HepG2 (cell line): ENCODE results near the gene P2RX1. TPM values are rescaled to one million over a fixed set of nuclear protein-coding genes. Genes with fewer than 3 reads are reported as not detected.
A peak's percentile ranks its signal among the peaks of the same experiment; 100 is the strongest.

Experiments used
- ATAC-seq: fragments of 200-7000 bp; cut with Tn5 transposase; 3 replicates; pipeline ENCODE4 v1.9.1; 2020; ENCODE audit warnings: mild to moderate bottlenecking, moderate library complexity
- BruUV-seq: library from RNA; stranded (reverse); fragments of 400-500 nt; replicated peaks from 2 replicates; lab custom pipeline; 2021; lab: Mats Ljungman, UMichigan
- CTCF ChIA-PET: fragments of 300-600 bp; formaldehyde crosslinking; extraction: SDS; loops from one replicate; lab custom pipeline; 2021; ENCODE audit warnings: low total read pairs, inconsistent platforms, low intra/inter-chr PET ratio; lab: Yijun Ruan, JAX
- POLR2A ChIA-PET: fragments of 350-600 bp; sonication (Branson Sonifier 250); formaldehyde crosslinking; loops from one replicate; lab custom pipeline; 2020; ENCODE audit warnings: antibody characterized with exemption, inconsistent platforms; lab: Yijun Ruan, JAX
- DNase-seq: peaks from one replicate; pipeline ENCODE4 v3.0.0-alpha.2; 2015; ENCODE audit warnings: low spot score
- FAIRE-seq: peaks from 3 replicates; lab custom pipeline; 2011; peaks lifted over from hg19 to GRCh38; lab: Jason Lieb, UNC
- H2AFZ ChIP-seq: one replicate; pipeline ENCODE4 v1.6.1; 2011; ENCODE audit warnings: low read length, inconsistent platforms
- H3K27ac ChIP-seq: fragments of 300-600 bp; 3 replicates; pipeline ENCODE4 v1.8.0; 2011; ENCODE audit warnings: mixed run types, mild to moderate bottlenecking, mixed read lengths, low read length, inconsistent platforms; ENCODE audit not compliant: insufficient read depth; ENCODE audit errors: extremely low read length
- H3K27me3 ChIP-seq, 2 experiments: fragments of 200-600 bp in 1 of 2; 2 replicates in 1 of 2; 3 replicates in 1 of 2; pipeline versions ENCODE4 v1.6.0 to v1.8.0; 2011; ENCODE audit warnings: low read length in 2 of 2, mild to moderate bottlenecking in 2 of 2, moderate library complexity in 2 of 2, inconsistent platforms in 1 of 2; ENCODE audit not compliant: insufficient read depth in 2 of 2, control insufficient read depth in 1 of 2
- H3K36me3 ChIP-seq, 2 experiments: fragments of 200-600 bp in 1 of 2; replicated peaks in 1 of 2; 2 replicates in 1 of 2; 3 replicates in 1 of 2; pipeline versions ENCODE4 v1.5.1 to v1.8.0; 2011; ENCODE audit warnings: low read length in 2 of 2, inconsistent platforms in 1 of 2; ENCODE audit not compliant: insufficient read depth in 2 of 2, control insufficient read depth in 1 of 2
- H3K4me1 ChIP-seq: 2 replicates; pipeline ENCODE4 v1.5.1; 2012; ENCODE audit warnings: low read length, inconsistent platforms; ENCODE audit not compliant: insufficient read depth
- H3K4me2 ChIP-seq: 2 replicates; pipeline ENCODE4 v1.6.0; 2011; ENCODE audit warnings: low read depth, low read length, inconsistent platforms
- H3K4me3 ChIP-seq, 3 experiments: fragments of 200-600 bp in 1 of 3; sonication (generic), shearing (Covaris generic) in 1 of 3; replicated peaks in 1 of 3; 2 replicates each; pipeline ENCODE4 v1.5.1; 2011 to 2016; ENCODE audit warnings: low read length in 3 of 3, inconsistent platforms in 2 of 3, low read depth in 2 of 3, mild to moderate bottlenecking in 2 of 3, control low read depth in 1 of 3, mixed read lengths in 1 of 3; ENCODE audit not compliant: insufficient read depth in 1 of 3
- H3K79me2 ChIP-seq: one replicate; pipeline ENCODE4 v1.6.1; 2011; ENCODE audit warnings: low read length, inconsistent platforms; ENCODE audit not compliant: insufficient read depth
- H3K9ac ChIP-seq: 2 replicates; pipeline ENCODE4 v1.6.0; 2011; ENCODE audit warnings: mild to moderate bottlenecking, low read depth, low read length, inconsistent platforms; ENCODE audit not compliant: insufficient read depth
- H3K9me3 ChIP-seq: 2 replicates; pipeline ENCODE4 v1.5.1; 2012; ENCODE audit warnings: mild to moderate bottlenecking, low read length
- H4K20me1 ChIP-seq: 2 replicates; pipeline ENCODE4 v1.6.0; 2011; ENCODE audit warnings: inconsistent platforms, mild to moderate bottlenecking, low read length, moderate library complexity; ENCODE audit not compliant: insufficient read depth
- ARID2 ChIP-seq: sonication (generic); formaldehyde crosslinking; IDR thresholded peaks from 2 replicates; pipeline ENCODE4 v1.8.1; 2022; ENCODE audit warnings: mild to moderate bottlenecking, missing genetic modification reagents, borderline replicate concordance
- BHLHE40 ChIP-seq: IDR thresholded peaks from 2 replicates; pipeline ENCODE4 v1.6.1; 2011; ENCODE audit warnings: low read length, improper control_type of control experiment
- NFYB ChIP-seq: sonication (generic); formaldehyde crosslinking; IDR thresholded peaks from 2 replicates; pipeline ENCODE4 v1.4.0; 2020; ENCODE audit warnings: missing genetic modification reagents
- NFYC ChIP-seq: IDR thresholded peaks from 2 replicates; pipeline ENCODE4 v1.6.1; 2016; ENCODE audit warnings: missing genetic modification reagents, missing compliant biosample characterization
- PPARG ChIP-seq: conservative IDR thresholded peaks from 2 replicates; pipeline ENCODE4 v1.6.1; 2016; ENCODE audit warnings: missing biosample characterization, missing genetic modification reagents
- SMAD3 ChIP-seq: sonication (generic); formaldehyde crosslinking; IDR thresholded peaks from 2 replicates; pipeline ENCODE4 v1.4.0; 2020; ENCODE audit warnings: missing genetic modification reagents
- ZFP36 ChIP-seq: fragments of 150-350 bp; IDR thresholded peaks from 2 replicates; pipeline ENCODE4 v1.6.1; 2018; ENCODE audit warnings: borderline replicate concordance, low read length, low read depth; ENCODE audit not compliant: partially characterized antibody
- ZNF614 ChIP-seq: IDR thresholded peaks from 2 replicates; pipeline ENCODE4 v1.6.1; 2018; ENCODE audit warnings: missing biosample characterization, missing genetic modification reagents, inconsistent platforms, borderline replicate concordance
- WGBS: methylation state at CpG from one replicate; pipeline ENCODE4 v1.1.6; 2017; ENCODE audit warnings: low lambda C conversion rate; 5-methylcytosine and 5-hydroxymethylcytosine counted together
- in situ Hi-C: cut with HindIII; loops from 2 replicates; pipeline ENCODE4 v1.10.0; 2017; ENCODE audit warnings: low pct_unique_long_range_greater_than_20kb; ENCODE audit not compliant: extremely low pct_ligation_motif_present
- intact Hi-C: fragments of 100-400 bp; cut with micrococcal nuclease; formaldehyde crosslinking; loops from one replicate; pipeline ENCODE4 v1.10.0; 2022; ENCODE audit not compliant: unreplicated experiment
- polyA plus RNA-seq, 8 experiments: library from polyadenylated mRNA; depleted of rRNA in 3 of 8; stranded (reverse) in 7 of 8; unstranded in 1 of 8; fragments of >200 nt; fragmentation: Illumina TruSeq in 4 of 8; extraction: Trizol in 4 of 8; gene quantifications; 2 replicates each; pipeline versions ENCODE4 v1.2.1 to v1.2.3, GENCODE V29; 2011 to 2016; ENCODE audit warnings: low read depth in 4 of 8, missing spikeins in 1 of 8, mixed read lengths in 1 of 8; ENCODE audit not compliant: insufficient read depth in 1 of 8
- total RNA-seq, 5 experiments: library from RNA; depleted of rRNA; stranded (reverse); fragments of >200 nt; fragmentation: Illumina TruSeq; extraction: Trizol; gene quantifications; 2 replicates each; pipeline ENCODE4 v1.2.3, GENCODE V29; 2016; ENCODE audit warnings: low read depth in 1 of 5
- TF ChIP-seq, protein P1 (sequence below): IDR thresholded peaks from 2 replicates; pipeline ENCODE4 v1.6.1; 2016; ENCODE audit warnings: missing compliant biosample characterization, missing genetic modification reagents, borderline replicate concordance
- TF ChIP-seq, protein P2 (sequence below): IDR thresholded peaks from 2 replicates; pipeline ENCODE4 v1.6.1; 2016; ENCODE audit warnings: low read depth, missing genetic modification reagents, missing compliant biosample characterization

The P2RX1 gene
- total and polyA plus RNA-seq, 2 of the 13 experiments (the other 11 are each of a cell fraction or from before 2014, with no cell fraction given) = 0.04 to 0.50 TPM

DNA sequence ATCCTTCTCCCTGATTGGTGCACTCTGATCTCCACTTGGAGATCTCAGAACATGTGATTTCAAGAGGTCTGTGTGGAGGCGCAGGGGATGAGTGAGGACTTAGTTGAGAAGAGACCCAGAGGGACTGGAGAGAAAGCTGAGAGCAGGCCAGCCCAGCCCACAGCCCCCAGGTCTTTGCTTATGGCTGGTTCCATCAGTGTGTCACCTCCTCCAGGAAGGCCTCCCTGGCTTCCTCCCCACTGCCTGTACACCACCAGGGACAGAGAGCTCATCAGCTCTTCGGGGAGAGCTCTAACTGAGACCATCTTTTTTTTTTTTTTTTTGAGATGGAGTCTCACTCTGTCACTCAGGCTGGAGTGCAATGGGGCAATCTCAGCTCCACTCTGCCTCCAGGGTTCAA is 3.4 kb downstream of the P2RX1 start:
- TF ChIP-seq ZFP36 = peak; percentile 42
- TF ChIP-seq PPARG = no peak
- no peak for TF ChIP-seq SMAD3 (CRISPR knock-in tag)
- Histone ChIP-seq H3K9ac (no peak overlapping the region), H3K4me3 (no peak overlapping the region), H3K27ac (no peak overlapping the region), H3K27me3 (peaks cover 2 to 35% of the 10 kb centered on the region in 2 experiments; a peak in 4 of 5 replicates), H3K79me2 (no peaks in the 10 kb centered on the region), H4K20me1 (no peaks in the 10 kb centered on the region), H3K4me1 (peaks cover 32% of the 10 kb centered on the region), H3K4me2 (no peak overlapping the region), H2AFZ (no peak overlapping the region), H3K9me3 (no peaks in the 10 kb centered on the region), H3K36me3 (no peaks in the 10 kb centered on the region)
- no TSS peak for BruUV-seq
- ATAC-seq (no peak), FAIRE-seq (no peak), DNase-seq (no peak)
- 50% methylated on average over 2 of the region's 2 CpGs for WGBS
- ChIA-PET POLR2A (no interaction called here), CTCF (interaction anchor here (2.2 to 2.5 kb wide), 2 partner anchors 92 to 162 kb away, joined by 9 to 13 read pairs; no protein-coding TSS in a partner anchor)
- in situ Hi-C loops = loop anchor here (5.0 to 10.0 kb wide), 2 partner anchors 46 to 162 kb away; no protein-coding TSS in a partner anchor
- intact Hi-C loops = no loop called here

DNA sequence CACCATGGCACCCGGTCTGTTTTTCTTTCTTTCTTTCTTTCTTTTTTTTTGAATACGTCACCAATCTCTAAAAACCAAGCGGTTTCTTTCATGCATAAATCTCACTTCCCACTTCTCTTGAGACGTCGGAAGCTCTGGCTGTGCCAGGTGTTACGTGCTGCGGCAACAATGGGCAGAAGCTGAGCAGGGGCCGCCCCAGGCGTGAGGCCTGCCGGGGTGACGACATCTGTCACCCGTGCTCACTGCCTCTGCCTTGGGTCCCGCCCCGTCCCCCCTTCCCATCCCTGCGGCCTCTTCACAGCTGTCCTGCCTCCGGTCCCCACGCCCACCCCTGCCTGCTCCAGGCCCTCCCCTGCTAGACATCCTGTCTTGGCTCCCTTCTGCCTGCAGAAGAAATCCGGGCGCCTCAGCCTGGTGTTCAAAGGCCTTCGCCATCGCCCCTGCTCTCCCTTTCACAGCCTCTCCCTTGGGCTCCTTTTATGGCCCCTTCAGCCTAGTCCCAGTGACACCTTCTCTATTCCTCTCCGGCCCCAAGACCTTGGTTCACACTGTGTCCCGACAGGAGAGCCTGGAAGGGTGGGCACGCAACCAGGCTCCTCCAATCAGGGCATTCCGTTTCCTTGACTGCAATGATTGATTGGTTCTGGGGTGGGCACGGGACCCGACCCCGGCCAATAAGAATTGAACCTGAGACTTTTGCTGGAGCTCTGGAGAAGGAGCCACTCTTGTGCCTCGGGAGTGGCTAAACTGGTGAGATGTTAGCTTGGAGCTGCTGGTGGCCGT is 4.8 kb downstream of the P2RX1 start:
- ChIA-PET POLR2A (no interaction called here), CTCF (no interaction called here)
- TF ChIP-seq ZNF614 (CRISPR knock-in tag) (no peak), BHLHE40 (no peak), NFYB (peak; percentile 63), ARID2 (no peak), NFYC (CRISPR knock-in tag) (peak; percentile 59)
- TF ChIP-seq, protein P1, sequence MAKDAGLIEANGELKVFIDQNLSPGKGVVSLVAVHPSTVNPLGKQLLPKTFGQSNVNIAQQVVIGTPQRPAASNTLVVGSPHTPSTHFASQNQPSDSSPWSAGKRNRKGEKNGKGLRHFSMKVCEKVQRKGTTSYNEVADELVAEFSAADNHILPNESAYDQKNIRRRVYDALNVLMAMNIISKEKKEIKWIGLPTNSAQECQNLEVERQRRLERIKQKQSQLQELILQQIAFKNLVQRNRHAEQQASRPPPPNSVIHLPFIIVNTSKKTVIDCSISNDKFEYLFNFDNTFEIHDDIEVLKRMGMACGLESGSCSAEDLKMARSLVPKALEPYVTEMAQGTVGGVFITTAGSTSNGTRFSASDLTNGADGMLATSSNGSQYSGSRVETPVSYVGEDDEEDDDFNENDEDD (CRISPR knock-in tag) = no peak
- TF ChIP-seq, protein P2, sequence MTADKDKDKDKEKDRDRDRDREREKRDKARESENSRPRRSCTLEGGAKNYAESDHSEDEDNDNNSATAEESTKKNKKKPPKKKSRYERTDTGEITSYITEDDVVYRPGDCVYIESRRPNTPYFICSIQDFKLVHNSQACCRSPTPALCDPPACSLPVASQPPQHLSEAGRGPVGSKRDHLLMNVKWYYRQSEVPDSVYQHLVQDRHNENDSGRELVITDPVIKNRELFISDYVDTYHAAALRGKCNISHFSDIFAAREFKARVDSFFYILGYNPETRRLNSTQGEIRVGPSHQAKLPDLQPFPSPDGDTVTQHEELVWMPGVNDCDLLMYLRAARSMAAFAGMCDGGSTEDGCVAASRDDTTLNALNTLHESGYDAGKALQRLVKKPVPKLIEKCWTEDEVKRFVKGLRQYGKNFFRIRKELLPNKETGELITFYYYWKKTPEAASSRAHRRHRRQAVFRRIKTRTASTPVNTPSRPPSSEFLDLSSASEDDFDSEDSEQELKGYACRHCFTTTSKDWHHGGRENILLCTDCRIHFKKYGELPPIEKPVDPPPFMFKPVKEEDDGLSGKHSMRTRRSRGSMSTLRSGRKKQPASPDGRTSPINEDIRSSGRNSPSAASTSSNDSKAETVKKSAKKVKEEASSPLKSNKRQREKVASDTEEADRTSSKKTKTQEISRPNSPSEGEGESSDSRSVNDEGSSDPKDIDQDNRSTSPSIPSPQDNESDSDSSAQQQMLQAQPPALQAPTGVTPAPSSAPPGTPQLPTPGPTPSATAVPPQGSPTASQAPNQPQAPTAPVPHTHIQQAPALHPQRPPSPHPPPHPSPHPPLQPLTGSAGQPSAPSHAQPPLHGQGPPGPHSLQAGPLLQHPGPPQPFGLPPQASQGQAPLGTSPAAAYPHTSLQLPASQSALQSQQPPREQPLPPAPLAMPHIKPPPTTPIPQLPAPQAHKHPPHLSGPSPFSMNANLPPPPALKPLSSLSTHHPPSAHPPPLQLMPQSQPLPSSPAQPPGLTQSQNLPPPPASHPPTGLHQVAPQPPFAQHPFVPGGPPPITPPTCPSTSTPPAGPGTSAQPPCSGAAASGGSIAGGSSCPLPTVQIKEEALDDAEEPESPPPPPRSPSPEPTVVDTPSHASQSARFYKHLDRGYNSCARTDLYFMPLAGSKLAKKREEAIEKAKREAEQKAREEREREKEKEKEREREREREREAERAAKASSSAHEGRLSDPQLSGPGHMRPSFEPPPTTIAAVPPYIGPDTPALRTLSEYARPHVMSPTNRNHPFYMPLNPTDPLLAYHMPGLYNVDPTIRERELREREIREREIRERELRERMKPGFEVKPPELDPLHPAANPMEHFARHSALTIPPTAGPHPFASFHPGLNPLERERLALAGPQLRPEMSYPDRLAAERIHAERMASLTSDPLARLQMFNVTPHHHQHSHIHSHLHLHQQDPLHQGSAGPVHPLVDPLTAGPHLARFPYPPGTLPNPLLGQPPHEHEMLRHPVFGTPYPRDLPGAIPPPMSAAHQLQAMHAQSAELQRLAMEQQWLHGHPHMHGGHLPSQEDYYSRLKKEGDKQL (CRISPR knock-in tag) = no peak
- intact Hi-C loops = no loop called here
- Histone ChIP-seq H3K4me1 (peaks cover 19% of the 10 kb centered on the region), H3K9ac (no peak overlapping the region), H3K27me3 (peaks cover 2 to 30% of the 10 kb centered on the region in 2 experiments; a peak in 4 of 5 replicates), H3K36me3 (no peaks in the 10 kb centered on the region), H4K20me1 (no peaks in the 10 kb centered on the region), H3K9me3 (no peaks in the 10 kb centered on the region), H3K79me2 (no peaks in the 10 kb centered on the region), H3K4me2 (no peak overlapping the region), H3K4me3 (no peak overlapping the region), H2AFZ (no peak overlapping the region), H3K27ac (no peak overlapping the region)
- ATAC-seq (no peak), DNase-seq (no peak), FAIRE-seq (no peak)
- WGBS = 47% methylated on average over 30 of the region's 30 CpGs
- in situ Hi-C loops = loop anchor here (5.0 to 10.0 kb wide), 2 partner anchors 44 to 163 kb away; no protein-coding TSS in a partner anchor
- BruUV-seq = no TSS peak
